Measurements from ENCODE around the gene SVBP. TPM values are rescaled to one million over a fixed set of nuclear protein-coding genes. Genes with fewer than 3 reads are reported as not detected.

Gene SVBP
- total and polyA plus RNA-seq, 2 of the 8 experiments (the other 6 are each of a cell fraction or from before 2014, with no cell fraction given), result 29.7 to 30.2 TPM

Other genes with a start within 250 kb of the SVBP start
- 72.8 and 78.1 TPM in 2 replicates for gene PPIH, start 159.0 kb downstream of the SVBP start, total RNA-seq (2021; fragmentation: NEBNext Ultra II Directional; extraction: Animal tissue kit (Norgen Biotek cat#: 25700))
- gene PPIH, start 159.0 kb downstream of the SVBP start, polyA plus RNA-seq (2011; rRNA removed), result 62.2 and 91.5 TPM in 2 replicates
- 1,219 and 1,248 TPM in 2 replicates for gene YBX1, start 135.0 kb downstream of the SVBP start, total RNA-seq (2021; fragmentation: NEBNext Ultra II Directional; extraction: Animal tissue kit (Norgen Biotek cat#: 25700))
- 438 and 476 TPM in 2 replicates for gene YBX1, start 135.0 kb downstream of the SVBP start, polyA plus RNA-seq (2011; rRNA removed)
- gene CLDN19, start 77.2 kb downstream of the SVBP start, total RNA-seq (2021; fragmentation: NEBNext Ultra II Directional; extraction: Animal tissue kit (Norgen Biotek cat#: 25700)), result 9.7 and 12.1 TPM in 2 replicates
- gene CLDN19, start 77.2 kb downstream of the SVBP start, polyA plus RNA-seq (2011; rRNA removed), result 17.2 and 27.8 TPM in 2 replicates
- gene P3H1, start 50.4 kb downstream of the SVBP start, total RNA-seq (2021; fragmentation: NEBNext Ultra II Directional; extraction: Animal tissue kit (Norgen Biotek cat#: 25700)), result 58.4 and 60.4 TPM in 2 replicates
- gene P3H1, start 50.4 kb downstream of the SVBP start, polyA plus RNA-seq (2011; rRNA removed), result 87.5 and 90.7 TPM in 2 replicates
- gene C1orf50, start 50.1 kb downstream of the SVBP start, total RNA-seq (2021; fragmentation: NEBNext Ultra II Directional; extraction: Animal tissue kit (Norgen Biotek cat#: 25700)), result 6.9 and 7.1 TPM in 2 replicates
- 2.1 and 3.2 TPM in 2 replicates for gene C1orf50, start 50.1 kb downstream of the SVBP start, polyA plus RNA-seq (2011; rRNA removed)
- gene TMEM269, start 32.4 kb downstream of the SVBP start, total RNA-seq (2021; fragmentation: NEBNext Ultra II Directional; extraction: Animal tissue kit (Norgen Biotek cat#: 25700)), result 0.35 and 0.61 TPM in 2 replicates
- gene TMEM269, start 32.4 kb downstream of the SVBP start, polyA plus RNA-seq (2011; rRNA removed), result 0.14 TPM in 2 replicates
- 3.9 and 5.0 TPM in 2 replicates for gene ERMAP, start 275 bp downstream of the SVBP start, total RNA-seq (2021; fragmentation: NEBNext Ultra II Directional; extraction: Animal tissue kit (Norgen Biotek cat#: 25700))
- gene ERMAP, start 275 bp downstream of the SVBP start, polyA plus RNA-seq (2011; rRNA removed), result 2.2 and 2.5 TPM in 2 replicates
- 18.6 and 19.5 TPM in 2 replicates for gene ZNF691, start 29.2 kb upstream of the SVBP start, total RNA-seq (2021; fragmentation: NEBNext Ultra II Directional; extraction: Animal tissue kit (Norgen Biotek cat#: 25700))
- gene ZNF691, start 29.2 kb upstream of the SVBP start, polyA plus RNA-seq (2011; rRNA removed), result 19.0 and 19.5 TPM in 2 replicates
- 230 and 239 TPM in 2 replicates for gene SLC2A1, start 141.5 kb upstream of the SVBP start, total RNA-seq (2021; fragmentation: NEBNext Ultra II Directional; extraction: Animal tissue kit (Norgen Biotek cat#: 25700))
- gene SLC2A1, start 141.5 kb upstream of the SVBP start, polyA plus RNA-seq (2011; rRNA removed), result 308 and 434 TPM in 2 replicates

All from H1 (cell line).